Measurements from ENCODE around the gene DIP2B.
"Not testable (repeated sequence)": the region's sequence is repeated elsewhere in the genome, so short reads cannot be mapped to it uniquely, and the experiment has no call there.

The DIP2B gene

DNA sequence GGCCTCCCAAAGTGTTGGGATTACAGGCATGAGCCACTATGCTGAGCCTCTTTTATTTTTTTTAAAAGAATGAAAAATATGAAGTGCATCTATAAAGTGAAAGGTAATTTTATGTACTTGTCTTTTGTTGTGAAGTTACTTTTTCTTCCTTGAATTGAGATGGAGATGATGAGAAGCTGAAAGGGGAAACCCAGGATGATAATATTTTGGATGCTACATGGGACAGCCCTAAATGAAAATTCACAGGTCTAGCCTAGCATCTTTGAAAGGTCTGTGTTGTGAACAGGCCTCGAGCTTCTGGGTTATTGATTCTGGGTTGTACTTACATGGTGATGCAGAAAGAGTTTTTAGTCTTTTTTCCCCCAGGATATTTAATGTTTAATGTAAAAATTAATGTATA is 14.6 kb downstream of the DIP2B start:
- no peak for DNase-seq

DNA sequence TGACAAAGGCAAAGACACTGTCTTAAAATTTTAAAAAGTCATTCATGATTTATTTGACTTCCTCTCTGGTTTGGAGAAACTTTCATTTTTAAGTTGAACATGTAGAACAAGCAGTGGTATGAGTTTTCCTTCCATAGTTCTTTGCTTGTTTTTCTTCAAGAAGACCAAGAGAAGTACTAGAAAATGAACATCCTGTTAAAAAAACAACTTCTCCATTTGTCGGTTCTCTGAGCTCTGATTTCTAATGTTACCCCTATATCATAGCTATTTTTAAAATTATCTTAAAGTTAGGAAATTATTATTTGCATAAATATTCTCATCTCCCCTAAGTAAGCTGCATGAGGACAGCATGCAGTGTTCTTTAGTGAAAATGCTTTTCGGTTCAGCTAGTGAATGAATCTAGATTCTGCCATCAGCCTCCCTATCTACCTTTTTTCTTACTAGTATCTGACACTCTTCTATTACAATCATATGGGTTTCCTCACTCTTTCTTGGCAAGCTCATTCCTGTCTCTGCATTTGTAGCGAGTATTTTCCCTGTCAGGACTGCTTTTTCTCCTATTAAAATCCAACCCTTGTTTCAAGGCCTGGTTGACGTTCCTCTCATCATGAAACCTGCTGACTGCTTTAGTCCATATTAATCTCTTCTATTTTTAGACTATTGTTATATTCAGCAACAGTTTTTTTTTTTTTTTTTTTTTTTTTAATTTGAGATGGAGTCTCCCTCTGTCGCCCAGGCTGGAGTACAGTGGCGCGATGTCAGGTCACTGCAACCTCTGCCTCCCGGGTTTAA is 15.8 kb downstream of the DIP2B start:
- no peak for DNase-seq

DNA sequence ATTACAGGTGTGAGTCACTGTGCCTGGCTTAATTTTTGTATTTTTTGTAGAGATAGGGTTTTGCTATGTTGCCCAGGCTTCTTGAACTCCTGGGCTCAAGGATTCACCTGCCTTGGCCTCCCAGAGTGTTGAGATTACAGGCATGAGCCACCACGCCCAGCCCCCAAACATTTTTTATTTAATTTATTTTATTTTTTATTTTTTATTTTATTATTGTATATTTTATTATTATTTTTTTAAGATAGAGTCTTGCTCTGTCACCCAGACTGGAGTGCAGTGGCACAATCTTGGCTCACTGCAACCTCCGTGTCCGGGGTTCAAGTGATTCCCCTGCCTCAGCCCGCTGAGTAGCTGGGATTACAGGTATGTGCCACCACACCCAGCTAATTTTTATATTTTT is 17.0 kb downstream of the DIP2B start:
- not testable (repeated sequence) for DNase-seq

GRCh38 chr12:50523772-50524171 is 19.0 kb downstream of the DIP2B start:
- no peak for DNase-seq

GRCh38 chr12:50524621-50525020 is 19.8 kb downstream of the DIP2B start:
- no peak for DNase-seq

DNA sequence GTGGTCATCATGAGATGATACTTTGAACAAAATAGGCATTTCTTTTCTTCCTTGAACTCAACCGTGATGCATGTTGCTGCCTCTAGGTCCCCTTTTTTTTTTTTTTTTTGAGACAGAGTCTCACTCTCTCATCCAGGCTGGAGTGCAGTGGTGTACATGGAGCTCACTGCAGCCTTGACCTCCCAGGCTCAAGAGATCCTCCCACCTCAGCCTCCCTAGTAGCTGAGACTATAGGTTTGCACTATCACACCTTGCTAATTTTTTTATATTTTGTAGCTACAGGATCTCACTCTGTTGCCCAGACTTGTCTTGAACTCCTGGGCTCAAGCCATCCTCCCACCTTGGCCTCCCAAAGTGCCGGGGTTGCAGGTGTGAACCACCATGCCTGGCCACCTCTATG is 20.6 kb downstream of the DIP2B start:
- DNase-seq: no peak

DNA sequence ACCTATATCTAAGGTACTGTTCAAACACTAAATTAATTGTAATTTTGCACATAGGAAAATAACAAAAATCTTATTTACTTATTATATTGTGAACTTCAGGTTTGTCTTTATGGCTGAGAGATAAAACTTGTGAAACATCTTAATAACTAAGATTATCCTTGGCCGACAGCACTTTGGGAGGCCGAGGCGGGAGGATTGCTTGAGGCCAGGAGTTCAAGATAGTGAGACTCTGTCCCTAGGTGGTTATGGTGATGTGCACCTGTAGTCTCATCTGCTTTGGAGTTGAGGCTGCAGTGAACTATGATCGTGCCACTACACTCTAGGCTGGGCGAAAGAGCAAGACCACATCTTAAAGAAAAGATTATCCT is 22.6 kb downstream of the DIP2B start:
- no peak for DNase-seq

GRCh38 chr12:50528800-50529199 is 24.0 kb downstream of the DIP2B start:
- no peak for DNase-seq

DNA sequence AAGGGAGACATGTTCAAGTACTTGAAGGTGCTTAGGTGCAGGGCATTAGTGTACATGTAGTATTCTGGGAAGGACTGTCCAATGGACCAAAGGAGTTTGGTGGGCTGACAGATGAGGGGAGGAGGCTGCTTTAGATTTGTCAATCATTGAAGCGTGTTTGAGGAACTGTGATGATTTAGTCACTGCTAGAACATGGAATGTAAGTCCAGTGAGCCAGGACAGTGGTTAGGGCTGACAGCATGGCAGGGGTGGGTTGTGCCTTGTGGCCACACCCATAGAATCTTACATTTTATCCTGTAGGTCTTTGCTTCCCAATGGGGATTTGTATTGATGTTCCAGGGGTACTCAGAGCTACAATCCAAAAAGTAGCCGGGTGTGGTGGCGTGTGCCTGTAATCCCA is 24.6 kb downstream of the DIP2B start:
- DNase-seq: no peak

GRCh38 chr12:50530532-50530931 is 25.7 kb downstream of the DIP2B start:
- DNase-seq: no peak

DNA sequence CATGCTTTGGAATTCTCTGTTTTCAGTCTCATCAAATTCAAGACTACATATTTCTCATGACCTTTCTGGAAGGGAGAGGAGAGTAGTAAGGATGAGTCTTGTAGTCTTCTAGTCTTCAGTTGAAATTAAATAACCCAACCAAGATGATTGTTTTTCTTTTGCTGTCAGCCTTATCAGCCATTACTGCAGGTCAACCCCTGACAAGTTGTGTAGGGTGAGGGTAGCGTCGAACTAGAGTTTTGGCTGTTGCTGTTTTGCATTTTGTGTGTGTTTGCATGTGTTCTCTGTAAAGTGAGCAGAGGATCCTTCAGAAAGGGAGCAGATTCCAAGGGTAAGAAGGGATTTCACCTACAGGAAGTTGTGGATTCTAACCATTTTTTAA is 28.4 kb downstream of the DIP2B start:
- DNase-seq: no peak

DNA sequence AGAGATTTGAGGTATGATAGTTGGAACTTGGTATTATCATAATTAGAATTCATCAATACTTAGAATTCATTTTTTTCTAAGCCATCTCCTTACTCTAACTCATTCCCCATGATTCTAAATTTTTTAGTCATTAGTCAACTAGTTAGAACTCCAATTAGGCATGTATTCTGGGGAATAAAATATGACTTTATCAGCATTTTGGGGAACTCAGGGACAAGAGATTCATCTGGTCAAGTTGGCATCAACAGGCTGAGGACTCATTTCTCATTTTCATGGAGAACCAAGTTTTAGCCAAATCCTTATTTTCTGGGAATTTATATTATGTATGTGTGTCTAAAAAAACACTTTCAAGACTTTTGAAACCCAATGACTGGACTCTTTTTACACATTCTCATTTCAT is 29.2 kb downstream of the DIP2B start:
- DNase-seq: no peak

- DNase-seq: no peak
Measured at GRCh38 chr12:50536831-50537537, 32.2 kb downstream of the DIP2B start.

GRCh38 chr12:50537538-50537919 is 32.7 kb downstream of the DIP2B start:
- DNase-seq: no peak

DNA sequence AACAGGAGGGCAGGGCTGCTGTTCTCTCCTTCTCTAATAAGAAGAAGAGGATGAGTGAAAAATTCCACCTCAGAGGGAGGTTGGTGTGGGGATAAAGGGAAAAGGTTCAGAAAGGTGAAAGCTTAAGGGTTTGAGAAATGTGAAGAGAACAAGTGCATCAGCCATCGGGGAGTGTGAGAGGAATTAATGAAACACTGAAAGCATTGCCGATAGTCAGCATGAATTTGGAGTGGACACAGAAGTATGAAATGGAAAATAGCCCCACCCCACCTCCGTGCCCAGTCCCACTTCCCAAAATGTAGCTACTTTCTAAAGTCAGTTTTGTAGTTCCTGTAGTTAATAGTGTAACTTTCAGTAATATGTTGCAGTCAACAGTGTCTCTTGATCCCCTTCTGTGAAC is 33.4 kb downstream of the DIP2B start:
- no peak for DNase-seq

- no peak for DNase-seq
Measured at GRCh38 chr12:50541139-50541538, 36.4 kb downstream of the DIP2B start.

DNA sequence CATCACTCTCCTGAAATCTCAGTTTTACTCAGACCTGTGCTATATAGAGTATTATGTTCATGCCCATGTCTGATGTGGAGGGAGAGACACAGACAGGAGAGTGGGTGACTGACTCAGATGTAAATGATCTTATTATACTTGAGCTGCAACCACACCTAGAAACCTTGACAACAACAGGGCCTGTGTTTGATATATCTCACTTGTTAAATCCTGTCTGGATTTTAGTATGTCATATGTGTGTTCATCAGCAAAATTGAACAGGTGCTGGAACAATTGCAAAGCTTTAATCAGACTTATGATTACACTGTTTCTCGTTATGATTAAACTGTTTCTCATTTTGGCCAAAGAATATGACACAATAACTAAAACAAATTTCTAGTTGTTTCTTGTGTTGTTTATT is 37.7 kb downstream of the DIP2B start:
- no peak for DNase-seq

DNA sequence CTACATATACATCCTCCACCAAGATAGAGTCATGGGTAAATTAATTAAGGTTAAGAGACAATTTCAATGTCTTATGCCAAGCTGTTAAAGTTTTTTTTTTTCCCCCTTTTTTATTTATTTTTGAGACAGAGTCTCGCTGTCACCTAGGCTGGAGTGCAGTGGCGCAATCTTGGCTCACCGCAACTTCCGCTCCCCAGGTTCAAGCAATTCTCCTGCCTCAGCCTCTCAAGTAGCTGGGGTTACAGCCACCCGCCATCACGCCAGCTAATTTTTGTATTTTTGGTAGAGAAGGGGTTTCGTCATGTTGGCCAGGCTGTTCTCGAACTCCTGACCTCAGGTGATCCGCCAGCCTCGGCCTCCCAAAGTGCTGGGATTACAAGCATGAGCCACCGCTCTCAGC is 38.4 kb downstream of the DIP2B start:
- DNase-seq: not testable (repeated sequence)

DNA sequence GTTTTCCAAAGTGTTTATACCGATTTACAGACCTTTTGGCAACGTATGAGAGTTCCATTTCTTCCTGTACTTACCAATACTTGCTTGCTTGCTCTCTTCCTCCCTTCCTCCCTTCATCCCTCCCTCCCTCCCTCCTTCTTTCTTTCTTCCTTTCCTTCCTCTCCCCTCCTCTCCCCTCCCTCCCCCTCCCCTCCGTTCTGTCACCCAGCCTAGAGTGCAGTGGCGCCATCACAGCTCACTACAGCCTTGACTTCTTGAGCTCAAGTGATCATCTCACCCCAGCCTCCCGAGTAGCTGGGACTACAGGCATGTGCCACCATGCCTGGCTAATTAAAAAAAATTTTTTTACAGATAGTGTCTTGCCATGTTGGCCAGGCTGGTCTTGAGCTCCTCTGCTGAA is 40.4 kb downstream of the DIP2B start:
- DNase-seq: no peak

DNA sequence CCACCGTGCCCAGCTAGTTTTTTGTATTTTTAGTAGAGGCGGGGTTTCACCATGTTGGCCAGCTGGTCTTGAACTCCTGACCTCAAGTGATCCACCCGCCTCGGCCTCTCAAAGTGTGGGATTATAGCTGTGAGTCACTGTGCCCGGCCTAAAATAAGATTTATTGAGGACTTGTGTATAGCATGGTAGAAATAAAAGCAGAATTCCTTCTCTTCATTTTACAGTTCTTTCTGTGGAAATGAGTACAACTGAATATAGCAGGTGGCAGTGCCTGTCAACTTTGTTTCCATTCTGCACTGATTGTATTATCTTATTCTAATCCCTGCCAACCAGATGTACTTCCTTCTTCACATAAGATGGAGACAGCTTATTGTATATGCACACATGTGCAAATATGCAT is 41.0 kb downstream of the DIP2B start:
- no peak for DNase-seq

- no peak for DNase-seq
Measured at GRCh38 chr12:50546441-50547318, 41.9 kb downstream of the DIP2B start.

GRCh38 chr12:50547742-50548141 is 43.0 kb downstream of the DIP2B start:
- no peak for DNase-seq

DNA sequence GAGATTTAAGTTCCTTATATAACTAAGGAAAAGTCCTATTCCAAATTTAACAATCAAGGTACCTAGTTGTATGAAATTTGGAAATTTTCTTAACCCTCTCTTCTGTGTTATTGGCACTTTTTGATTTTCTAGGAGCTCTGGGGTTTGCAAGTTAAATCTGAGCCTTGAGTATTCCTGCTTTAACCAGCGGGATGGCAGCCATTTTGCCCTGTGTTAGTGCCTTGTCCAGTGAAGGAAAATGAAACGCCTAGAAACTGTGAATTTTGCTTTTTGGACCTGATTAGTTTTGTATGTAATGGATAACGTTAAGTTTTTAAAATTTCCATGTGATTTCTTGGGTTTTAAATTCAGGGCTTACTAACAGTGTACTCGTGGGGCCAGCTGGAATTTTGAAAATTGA is 45.1 kb downstream of the DIP2B start:
- DNase-seq: no peak
